Lung (tissue), 12 donors: ENCODE data around the gene MARCHF3. TPM values are rescaled to one million over a fixed set of nuclear protein-coding genes. Genes with fewer than 3 reads are reported as not detected.
"Not testable (repeated sequence)": the region's sequence is repeated elsewhere in the genome, so short reads cannot be mapped to it uniquely, and the experiment has no call there.

ENCODE experiments used
- ATAC-seq: fragments of 200-7000 bp; cut with Tn5 transposase; one replicate; pipeline ENCODE4 v1.9.1; 2020; ENCODE audit warnings: moderate number of reproducible peaks; ENCODE audit not compliant: insufficient read depth, low FRiP score
- DNase-seq, 3 donors: peaks; one replicate each; pipeline ENCODE4 v3.0.0-alpha.2; 2013 to 2017
- H3K27ac ChIP-seq, 2 donors: one replicate each; pipeline ENCODE4 v1.5.1; 2013; ENCODE audit warnings: mild to moderate bottlenecking in 2 of 2, moderate library complexity in 2 of 2, control low read depth in 1 of 2, inconsistent platforms in 1 of 2, low read depth in 1 of 2, low read length in 1 of 2
- H3K27me3 ChIP-seq, 3 donors: one replicate each; pipeline ENCODE4 v1.5.1; 2013; ENCODE audit warnings: low read length in 2 of 3; ENCODE audit not compliant: control insufficient read depth in 3 of 3, insufficient read depth in 3 of 3
- H3K36me3 ChIP-seq, 4 donors: one replicate each; pipeline ENCODE4 v1.5.1; 2013; ENCODE audit warnings: low read length in 4 of 4, mild to moderate bottlenecking in 1 of 4, moderate library complexity in 1 of 4; ENCODE audit not compliant: control insufficient read depth in 4 of 4, insufficient read depth in 4 of 4
- H3K4me1 ChIP-seq, 5 donors: one replicate each; pipeline ENCODE4 v1.5.1; 2013; ENCODE audit warnings: low read length in 5 of 5, mild to moderate bottlenecking in 2 of 5, moderate library complexity in 1 of 5; ENCODE audit not compliant: control insufficient read depth in 5 of 5, insufficient read depth in 5 of 5
- H3K4me3 ChIP-seq: one replicate; pipeline ENCODE4 v1.5.1; 2013; ENCODE audit warnings: mild to moderate bottlenecking, control low read depth, moderate library complexity
- H3K9ac ChIP-seq, 2 donors: one replicate each; pipeline ENCODE4 v1.5.1; 2013; ENCODE audit warnings: low read length in 2 of 2, control low read depth in 1 of 2; ENCODE audit not compliant: insufficient read depth in 1 of 2
- H3K9me3 ChIP-seq, 4 donors: one replicate each; pipeline ENCODE4 v1.5.1; 2013; ENCODE audit warnings: low read length in 3 of 4, mild to moderate bottlenecking in 1 of 4, moderate library complexity in 1 of 4; ENCODE audit not compliant: control insufficient read depth in 4 of 4, insufficient read depth in 3 of 4
- CTCF ChIP-seq: IDR thresholded peaks from 2 replicates; pipeline ENCODE4 v1.5.1; 2012; ENCODE audit warnings: mild to moderate bottlenecking; ENCODE audit errors: control extremely low read depth, extremely low read depth
- WGBS, 2 donors: extraction: QIAGEN DNeasy Blood & Tissue Kit; methylation state at CpG; one replicate each; pipeline ENCODE4 v1.1.7; 2013; 5-methylcytosine and 5-hydroxymethylcytosine counted together
- polyA plus RNA-seq, 2 donors: library from polyadenylated mRNA; stranded (reverse); fragments of 200-250 nt; gene quantifications; one replicate each; pipeline ENCODE4 v1.2.1, GENCODE V29; 2013
- total RNA-seq, 2 donors: library from RNA; depleted of rRNA in 1 of 2; stranded (reverse); fragments of >200 nt in 1 of 2; gene quantifications; one replicate each; pipeline ENCODE4 v1.2.1, GENCODE V29; 2014 to 2021
- donor health status: control.
- donor health status: control.
- donor health status: Bipolar disorder and iron deficiency.
- donor health status: healthy.
- donor health status: DM: yes; HTN: yes; CAD: no.

MARCHF3 gene
- total and polyA plus RNA-seq, 4 donors = 3.7 to 17.0 (median 13.1) TPM

GRCh38 chr5:126846744-126847455 is 183.5 kb downstream of the MARCHF3 start:
- no peaks in the 10 kb centered on the region for H3K36me3 ChIP-seq
- H3K27ac ChIP-seq = peak overlapping the region in 1 of 2 donors; percentile 5
- ATAC-seq (no peak), DNase-seq (no peak)
- no peaks in the 10 kb centered on the region for H3K27me3 ChIP-seq
- no peak overlapping the region for H3K4me3 ChIP-seq
- no peaks in the 10 kb centered on the region for H3K9me3 ChIP-seq
- no peak overlapping the region for H3K9ac ChIP-seq
- H3K4me1 ChIP-seq = peaks cover 0 to 6% (median 2%) of the 10 kb centered on the region in 5 donors
- TF ChIP-seq CTCF = no peak
- 90 to 94% methylated on average over 5 of the region's 5 CpGs for WGBS, 2 donors

- no peaks in the 10 kb centered on the region for H3K27me3 ChIP-seq
- H3K9ac ChIP-seq = no peak overlapping the region
- no peaks in the 10 kb centered on the region for H3K36me3 ChIP-seq
- DNase-seq = peak in 2 of 3 donors; percentile 34 to 37
- no peak overlapping the region for H3K27ac ChIP-seq
- H3K9me3 ChIP-seq = no peaks in the 10 kb centered on the region
- no peak for ATAC-seq
- no peak overlapping the region for H3K4me3 ChIP-seq
- TF ChIP-seq CTCF = no peak
- H3K4me1 ChIP-seq = peaks cover 0 to 4% (median under 1%) of the 10 kb centered on the region in 5 donors
Observed at GRCh38 chr5:126846344-126846743, 184.0 kb downstream of the MARCHF3 start.

- 21 to 28% methylated on average over 14 of the region's 14 CpGs for WGBS, 2 donors
- DNase-seq = peak in 2 of 3 donors; percentile 16 to 40
- H3K9me3 ChIP-seq, H3K4me1 ChIP-seq, H3K9ac ChIP-seq, H3K4me3 ChIP-seq, H3K36me3 ChIP-seq, H3K27me3 ChIP-seq: not testable (repeated sequence)
- peak; percentile 72 for ATAC-seq
- H3K27ac ChIP-seq = peak overlapping the region in 1 of 2 donors; percentile 31
Observed at GRCh38 chr5:126845470-126846070, 184.8 kb downstream of the MARCHF3 start.

GRCh38 chr5:126843375-126843774 is 187.0 kb downstream of the MARCHF3 start:
- 75 to 85% methylated on average over 11 of the region's 11 CpGs for WGBS, 2 donors
- H3K27ac ChIP-seq, H3K27me3 ChIP-seq, H3K4me1 ChIP-seq, H3K4me3 ChIP-seq, ATAC-seq, H3K9ac ChIP-seq, DNase-seq, H3K9me3 ChIP-seq, H3K36me3 ChIP-seq: not testable (repeated sequence)

GRCh38 chr5:126839407-126839806 is 191.0 kb downstream of the MARCHF3 start:
- H3K9me3 ChIP-seq, H3K9ac ChIP-seq, H3K27ac ChIP-seq, H3K27me3 ChIP-seq, H3K36me3 ChIP-seq, H3K4me3 ChIP-seq, DNase-seq, H3K4me1 ChIP-seq, ATAC-seq: not testable (repeated sequence)
- WGBS, 2 donors = 84 to 87% methylated on average over 7 of the region's 7 CpGs
